Urothelium cell line (cell line): Measurements from ENCODE around the gene CCDC192.
"Not testable (repeated sequence)": the region's sequence is repeated elsewhere in the genome, so short reads cannot be mapped to it uniquely, and the experiment has no call there.

ENCODE experiments used
- DNase-seq: peaks from one replicate; pipeline ENCODE4 v3.0.0; 2011; ENCODE audit warnings: low spot score, mixed read lengths
- FAIRE-seq: peaks from 2 replicates; lab custom pipeline; 2011; peaks lifted over from hg19 to GRCh38; lab: Jason Lieb, UNC

CCDC192 gene

GRCh38 chr5:127697894-127698600 lies 5.1 kb upstream of the CCDC192 start:
- peak; percentile 62 for FAIRE-seq
- peak; percentile 54 for DNase-seq

- FAIRE-seq: no peak
- no peak for DNase-seq
Measured at GRCh38 chr5:127699416-127699815, 3.8 kb upstream of the CCDC192 start.

GRCh38 chr5:127700237-127700766 lies 2.9 kb upstream of the CCDC192 start:
- no peak for FAIRE-seq
- DNase-seq: no peak

- DNase-seq: no peak
- FAIRE-seq: no peak
Measured at GRCh38 chr5:127702434-127702833, 757 bp upstream of the CCDC192 start.

GRCh38 chr5:127705120-127705892 lies 2.1 kb downstream of the CCDC192 start:
- DNase-seq: peak; percentile 45

GRCh38 chr5:127706691-127707090 lies 3.5 kb downstream of the CCDC192 start:
- FAIRE-seq: no peak
- no peak for DNase-seq

More at GRCh38 chr5:127705120-127705892, 2.1 kb downstream of the CCDC192 start:
- FAIRE-seq: no peak

GRCh38 chr5:127707209-127707608 lies 4.0 kb downstream of the CCDC192 start:
- no peak for FAIRE-seq
- no peak for DNase-seq

- DNase-seq, FAIRE-seq: not testable (repeated sequence)
Measured at GRCh38 chr5:127713083-127713482, 9.9 kb downstream of the CCDC192 start.

GRCh38 chr5:127718181-127718580 lies 15.0 kb downstream of the CCDC192 start:
- no peak for DNase-seq
- FAIRE-seq: no peak

GRCh38 chr5:127723571-127723970 lies 20.4 kb downstream of the CCDC192 start:
- FAIRE-seq: no peak
- peak; percentile 20 for DNase-seq

- FAIRE-seq (no peak), DNase-seq (no peak)
Measured at GRCh38 chr5:127725673-127726072, 22.5 kb downstream of the CCDC192 start.

- no peak for DNase-seq
Measured at GRCh38 chr5:127732963-127733362, 29.8 kb downstream of the CCDC192 start.

GRCh38 chr5:127739348-127739747 lies 36.2 kb downstream of the CCDC192 start:
- DNase-seq, FAIRE-seq: not testable (repeated sequence)

More at GRCh38 chr5:127732963-127733362, 29.8 kb downstream of the CCDC192 start:
- no peak for FAIRE-seq

GRCh38 chr5:127739807-127740384 lies 36.7 kb downstream of the CCDC192 start:
- no peak for FAIRE-seq

GRCh38 chr5:127741412-127741811 lies 38.2 kb downstream of the CCDC192 start:
- FAIRE-seq (no peak), DNase-seq (no peak)

More at GRCh38 chr5:127739807-127740384, 36.7 kb downstream of the CCDC192 start:
- DNase-seq: no peak

- no peak for FAIRE-seq
- no peak for DNase-seq
Measured at GRCh38 chr5:127744241-127744640, 41.0 kb downstream of the CCDC192 start.

- no peak for DNase-seq
Measured at GRCh38 chr5:127746756-127747155, 43.6 kb downstream of the CCDC192 start.

GRCh38 chr5:127752503-127753265 lies 49.5 kb downstream of the CCDC192 start:
- DNase-seq: not testable (repeated sequence)

More at GRCh38 chr5:127746756-127747155, 43.6 kb downstream of the CCDC192 start:
- FAIRE-seq: no peak

GRCh38 chr5:127754259-127754658 lies 51.1 kb downstream of the CCDC192 start:
- no peak for DNase-seq
- FAIRE-seq: peak; percentile 80

More at GRCh38 chr5:127752503-127753265, 49.5 kb downstream of the CCDC192 start:
- not testable (repeated sequence) for FAIRE-seq

GRCh38 chr5:127754706-127755105 lies 51.5 kb downstream of the CCDC192 start:
- FAIRE-seq (no peak), DNase-seq (no peak)
